GM21717 (cell line): ENCODE measurements around the gene ELMO3.

Experiments
- ATAC-seq: cut with Tn5 transposase; IDR thresholded peaks from one replicate; pipeline ENCODE4 v1.9.1; 2021; ENCODE audit warnings: mild to moderate bottlenecking, moderate library complexity; ENCODE audit not compliant: unreplicated experiment

Gene ELMO3

DNA sequence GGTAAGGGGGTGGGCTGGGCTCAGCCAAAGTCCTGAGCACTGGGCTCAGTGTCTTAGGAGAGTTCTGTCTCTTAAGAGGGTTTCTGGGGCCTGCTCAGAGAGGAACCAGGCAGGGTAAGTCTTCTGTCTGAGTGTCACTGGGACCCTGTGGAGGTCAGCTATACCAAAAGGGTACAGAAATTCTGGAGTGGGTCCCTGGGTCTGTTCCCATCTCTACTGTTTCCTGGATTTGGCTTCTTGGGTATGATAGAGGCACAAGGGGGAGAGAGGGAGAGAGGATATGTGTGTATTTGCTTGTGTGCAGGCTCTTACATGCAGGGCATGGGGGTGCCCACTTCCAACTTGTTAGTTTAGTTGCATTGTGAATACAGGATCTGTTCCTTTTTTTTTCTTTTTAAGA is 5.4 kb upstream of the ELMO3 start:
- no peak for ATAC-seq

DNA sequence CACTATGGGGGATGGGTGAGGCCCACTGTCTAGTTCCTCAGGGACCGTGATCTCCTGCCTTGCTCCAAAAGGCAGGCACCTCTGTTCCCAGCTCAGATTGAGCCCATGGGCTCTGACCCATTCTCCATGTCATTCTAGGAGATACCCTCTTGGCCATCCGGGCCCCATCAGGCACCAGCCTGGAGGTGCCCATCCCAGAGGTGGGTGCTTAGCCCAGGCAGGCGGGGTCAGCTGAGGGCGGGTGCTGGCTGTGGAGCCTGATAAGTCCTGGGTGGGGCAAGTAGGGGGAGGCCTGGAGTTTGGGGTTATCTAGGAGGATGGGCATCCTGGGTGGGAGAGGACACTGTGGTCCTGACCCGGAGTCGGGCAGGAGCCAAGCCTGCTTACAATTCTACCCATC is 4.7 kb upstream of the ELMO3 start:
- ATAC-seq: no peak

DNA sequence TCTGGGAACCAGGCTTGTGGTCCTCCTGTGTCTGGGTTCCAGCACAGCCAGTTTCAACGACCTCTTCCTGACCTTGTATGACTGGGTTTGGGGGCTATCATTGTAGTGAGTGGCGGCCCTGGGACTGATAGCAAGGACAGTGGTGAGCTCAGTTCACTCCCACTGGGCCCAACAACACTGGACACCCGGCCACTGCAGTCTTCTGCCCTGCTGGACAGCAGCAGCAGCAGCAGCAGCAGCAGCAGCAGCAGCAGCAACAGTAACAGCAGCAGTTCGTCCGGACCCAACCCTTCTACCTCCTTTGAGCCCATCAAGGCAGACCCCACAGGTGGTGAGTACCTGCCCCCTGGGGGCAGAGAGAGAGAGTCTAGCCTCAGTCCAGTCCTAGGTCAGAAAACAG is 3.3 kb upstream of the ELMO3 start:
- ATAC-seq: no peak

DNA sequence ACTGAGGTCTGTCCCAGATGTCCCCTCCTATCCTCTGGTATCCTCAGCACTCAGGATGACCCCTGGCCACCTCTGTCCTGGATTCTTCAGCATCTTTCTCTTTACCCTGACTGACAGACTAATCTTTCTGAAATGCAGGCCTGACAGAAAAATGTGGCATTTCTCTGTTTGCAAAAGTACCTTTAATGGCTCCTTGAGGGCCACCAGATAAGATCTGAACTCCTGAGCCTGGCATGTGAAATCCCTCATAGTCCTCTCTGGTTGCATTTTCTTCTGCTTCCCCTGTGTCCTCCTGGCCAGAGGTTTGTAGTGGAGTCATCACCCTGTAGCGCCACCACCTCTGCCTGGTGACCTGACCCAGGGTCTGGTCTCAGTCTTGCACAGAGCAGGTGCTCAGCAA is 2.0 kb upstream of the ELMO3 start:
- no peak for ATAC-seq

DNA sequence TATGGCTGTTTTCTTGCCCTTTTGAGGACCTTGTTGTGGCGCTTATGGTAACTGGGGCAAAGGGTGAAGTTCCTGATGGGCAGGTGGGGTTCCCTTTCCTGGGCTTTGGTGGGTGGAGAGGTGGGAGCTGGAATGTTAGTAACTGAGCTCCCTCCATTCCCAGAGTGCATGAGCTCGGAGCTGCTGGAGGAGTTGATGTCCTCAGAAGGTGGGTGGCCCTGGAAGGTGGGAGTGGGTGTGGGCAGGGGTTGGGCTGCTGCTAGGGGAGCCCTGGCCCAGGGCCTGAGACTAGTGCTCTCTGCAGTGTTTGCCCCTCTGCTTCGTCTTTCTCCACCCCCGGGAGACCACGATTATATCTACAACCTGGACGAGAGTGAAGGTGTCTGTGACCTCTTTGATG is 1.2 kb upstream of the ELMO3 start:
- no peak for ATAC-seq

DNA sequence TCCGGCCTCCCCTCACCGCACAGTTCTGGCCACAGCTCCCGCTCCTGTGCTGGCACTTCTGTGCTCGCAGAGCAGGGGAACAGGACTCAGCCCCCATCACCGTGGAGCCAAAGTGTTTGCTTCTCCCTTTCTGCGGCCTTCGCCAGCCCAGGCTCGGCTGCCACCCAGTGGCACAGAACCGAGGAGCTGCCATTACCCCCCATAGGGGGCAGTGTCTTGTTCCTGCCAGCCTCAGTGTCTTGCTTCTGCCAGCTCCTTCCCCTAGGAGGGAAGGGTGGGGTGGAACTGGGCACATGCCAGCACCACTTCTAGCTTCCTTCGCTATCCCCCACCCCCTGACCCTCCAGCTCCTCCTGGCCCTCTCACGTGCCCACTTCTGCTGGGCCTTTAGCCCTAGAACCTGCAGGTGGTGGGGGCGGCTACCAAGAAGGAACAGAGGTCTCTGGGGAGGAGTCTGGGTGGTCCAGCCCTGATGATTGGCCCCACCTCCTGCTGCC is 645 bp upstream of the ELMO3 start:
- no peak for ATAC-seq

DNA sequence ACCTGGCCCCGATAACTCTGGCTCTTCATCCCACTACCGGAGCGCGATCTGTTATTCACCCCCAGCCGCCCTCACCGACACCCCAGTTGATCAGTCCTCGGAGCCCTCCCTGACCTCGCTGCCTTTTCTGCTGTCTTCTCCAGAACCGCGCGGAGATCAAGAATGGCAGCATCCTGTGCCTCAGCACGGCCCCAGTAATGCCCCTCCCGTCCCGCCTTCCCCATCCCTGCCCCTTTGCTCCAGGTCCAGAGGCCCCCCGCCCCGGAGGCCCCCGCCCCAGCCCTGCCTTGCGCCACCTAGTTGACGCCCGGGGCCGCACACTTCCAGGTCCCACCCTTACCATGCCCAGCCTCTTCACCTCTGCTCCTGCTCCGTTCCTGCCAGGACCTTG is 872 bp downstream of the ELMO3 start:
- no peak for ATAC-seq

DNA sequence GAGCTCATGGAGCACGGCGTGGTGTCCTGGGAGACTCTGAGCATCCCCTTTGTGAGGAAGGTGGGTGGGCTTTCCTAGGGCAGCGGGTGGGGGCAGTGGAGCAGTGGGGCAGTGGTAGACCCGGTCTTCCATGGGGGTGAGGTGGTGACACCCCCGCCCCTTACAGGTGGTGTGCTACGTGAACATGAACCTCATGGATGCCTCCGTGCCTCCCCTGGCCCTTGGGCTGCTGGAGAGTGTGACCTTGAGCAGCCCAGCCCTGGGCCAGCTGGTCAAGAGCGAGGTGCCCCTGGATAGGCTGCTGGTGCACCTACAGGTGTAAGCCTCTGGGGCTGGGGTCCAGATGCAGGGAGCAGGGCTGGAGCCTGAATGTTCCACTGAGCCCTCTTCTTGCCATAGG is 1.6 kb downstream of the ELMO3 start:
- ATAC-seq: no peak

DNA sequence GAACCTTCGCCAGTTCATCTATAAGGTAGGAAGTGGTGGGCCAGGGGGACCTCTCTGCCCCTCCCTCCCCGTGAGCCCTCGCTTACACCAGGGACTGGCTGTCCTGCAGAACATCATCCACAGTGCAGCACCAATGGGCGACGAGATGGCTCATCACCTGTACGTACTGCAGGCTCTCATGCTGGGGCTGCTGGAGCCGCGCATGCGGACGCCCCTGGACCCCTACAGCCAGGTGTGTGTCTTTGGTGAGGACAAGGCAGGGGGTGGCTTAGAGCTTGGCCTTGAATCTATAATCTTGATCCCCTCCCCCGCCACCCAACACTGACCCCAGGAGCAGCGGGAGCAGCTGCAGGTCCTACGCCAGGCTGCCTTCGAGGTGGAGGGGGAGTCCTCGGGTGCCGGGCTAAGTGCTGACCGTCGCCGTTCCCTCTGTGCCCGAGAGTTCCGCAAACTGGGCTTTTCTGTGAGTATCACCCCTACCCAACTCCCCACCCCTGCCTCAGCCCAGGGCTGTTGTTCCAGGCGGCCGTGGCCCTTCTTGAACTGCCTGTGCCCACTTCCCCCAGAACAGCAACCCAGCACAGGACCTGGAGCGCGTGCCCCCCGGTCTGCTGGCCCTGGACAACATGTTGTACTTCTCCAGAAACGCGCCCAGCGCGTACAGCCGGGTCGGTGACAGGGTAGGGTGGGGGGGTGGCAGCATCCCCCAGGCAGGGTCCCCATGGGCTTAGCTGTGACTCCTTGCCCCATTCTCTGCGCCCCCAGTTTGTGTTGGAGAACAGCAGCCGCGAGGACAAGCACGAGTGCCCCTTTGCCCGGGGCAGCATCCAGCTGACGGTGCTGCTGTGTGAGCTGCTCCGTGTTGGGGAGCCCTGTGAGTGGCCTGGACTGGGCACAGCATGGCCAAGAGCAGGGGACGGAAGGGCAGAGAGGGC is 2.7 kb downstream of the ELMO3 start:
- no peak for ATAC-seq

DNA sequence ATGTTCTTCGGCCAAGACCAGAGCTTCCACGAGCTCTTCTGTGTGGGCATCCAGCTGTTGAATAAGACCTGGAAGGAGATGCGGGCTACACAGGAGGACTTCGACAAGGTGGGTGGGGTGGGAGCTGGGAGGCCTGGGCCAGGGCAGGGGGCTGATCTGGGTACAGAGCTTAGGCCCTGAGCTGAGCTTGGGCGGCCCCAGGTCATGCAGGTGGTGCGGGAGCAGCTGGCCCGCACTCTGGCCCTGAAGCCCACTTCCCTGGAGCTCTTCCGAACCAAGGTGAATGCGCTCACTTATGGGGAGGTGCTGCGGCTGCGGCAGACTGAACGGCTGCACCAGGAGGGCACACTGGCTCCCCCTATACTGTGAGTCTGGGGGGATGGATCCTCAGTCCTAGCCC is 3.5 kb downstream of the ELMO3 start:
- ATAC-seq: no peak

DNA sequence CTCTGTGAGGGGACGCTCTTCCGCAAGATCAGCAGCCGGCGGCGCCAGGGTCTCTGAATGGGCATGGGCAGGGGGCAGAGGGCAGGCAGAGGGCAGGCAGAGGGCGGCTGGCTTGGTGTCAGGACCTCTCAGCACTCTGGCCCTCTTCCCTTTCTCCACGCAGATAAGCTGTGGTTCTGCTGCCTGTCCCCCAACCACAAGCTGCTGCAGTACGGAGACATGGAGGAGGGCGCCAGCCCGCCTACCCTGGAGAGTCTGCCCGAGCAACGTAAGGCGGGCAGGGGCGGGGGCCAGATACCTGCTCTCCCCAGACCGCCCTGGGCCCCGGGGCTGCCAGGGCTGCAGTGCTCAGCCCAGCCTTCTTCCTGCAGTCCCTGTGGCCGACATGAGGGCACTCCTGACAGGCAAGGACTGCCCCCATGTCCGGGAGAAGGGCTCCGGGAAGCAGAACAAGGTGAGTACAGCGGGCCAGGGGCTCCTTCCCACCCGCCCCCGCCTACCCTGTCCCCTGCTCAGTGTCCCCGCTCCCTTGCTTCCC is 4.1 kb downstream of the ELMO3 start:
- no peak for ATAC-seq

DNA sequence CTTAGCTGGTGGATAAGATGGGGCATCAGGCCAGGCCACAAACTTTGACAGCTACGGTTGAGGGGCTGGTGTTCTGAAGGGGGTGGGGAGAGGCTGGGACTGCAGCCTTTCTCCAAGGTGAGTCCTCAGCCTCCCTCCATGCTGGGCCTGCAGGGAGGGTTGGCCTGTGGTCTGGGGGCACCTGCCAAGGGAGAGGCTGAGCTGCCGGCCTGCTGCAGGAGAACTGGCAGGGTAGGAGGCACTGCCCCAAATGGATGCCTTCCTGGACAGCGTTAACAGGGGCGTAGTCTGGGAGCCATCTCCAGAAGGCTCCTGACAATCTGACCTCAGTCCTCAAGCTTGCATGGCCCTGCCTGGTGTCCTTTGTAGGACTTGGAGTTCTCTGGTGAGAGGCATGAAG is 5.1 kb downstream of the ELMO3 start:
- ATAC-seq: no peak

DNA sequence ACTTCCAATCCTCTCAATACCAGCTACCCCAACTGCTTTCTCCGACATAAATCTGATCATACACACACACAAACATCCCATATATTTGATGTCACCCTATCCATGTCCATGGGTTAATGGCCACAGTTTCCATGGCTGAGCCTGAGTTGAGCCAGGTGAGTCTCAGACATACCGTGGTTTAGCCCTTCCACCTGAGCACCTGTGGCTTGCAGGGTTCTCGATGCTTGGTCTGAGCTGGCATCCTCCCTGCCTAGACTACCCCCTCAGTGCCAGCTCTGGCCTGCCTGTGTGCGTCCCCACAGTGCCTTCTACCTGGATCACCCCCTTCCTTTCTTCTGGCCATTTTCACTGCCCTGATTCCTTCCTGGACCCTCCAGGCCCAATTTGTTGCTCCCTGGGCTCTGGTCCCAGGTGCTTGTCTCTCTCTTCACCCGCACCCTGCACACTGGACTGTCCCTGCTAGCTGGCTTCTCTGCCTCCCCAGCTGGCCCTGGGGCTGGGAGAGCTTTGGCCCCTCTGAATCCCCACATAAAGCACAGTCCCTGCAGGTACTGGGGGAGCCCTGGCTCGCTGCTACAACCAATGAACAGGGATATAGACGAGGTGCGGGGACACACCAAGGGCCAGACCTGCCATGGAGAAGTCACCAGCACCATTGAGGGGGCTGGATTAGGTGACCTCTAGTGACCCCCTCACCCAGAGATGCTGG is 7.4 kb downstream of the ELMO3 start:
- no peak for ATAC-seq

DNA sequence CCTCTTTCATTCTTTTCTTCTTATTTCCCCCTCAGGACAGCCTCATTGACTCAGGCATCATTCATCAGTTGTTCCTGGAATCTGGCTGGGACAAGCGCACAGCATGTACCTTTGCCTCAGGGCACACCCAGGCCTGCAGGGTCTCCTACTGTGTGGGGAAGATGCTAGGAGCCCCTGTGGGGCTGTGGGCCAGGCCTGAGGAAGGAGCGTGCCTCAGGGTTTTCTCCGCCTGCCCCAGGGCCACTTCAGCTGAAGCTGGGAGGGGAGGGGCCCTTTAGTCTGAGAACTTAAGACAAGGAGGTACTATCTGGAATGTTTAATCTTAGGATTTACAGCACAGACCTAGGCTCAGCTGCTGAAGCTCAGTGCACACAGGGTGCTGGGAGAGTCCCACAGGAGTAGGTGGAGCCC is 7.9 kb downstream of the ELMO3 start:
- no peak for ATAC-seq

DNA sequence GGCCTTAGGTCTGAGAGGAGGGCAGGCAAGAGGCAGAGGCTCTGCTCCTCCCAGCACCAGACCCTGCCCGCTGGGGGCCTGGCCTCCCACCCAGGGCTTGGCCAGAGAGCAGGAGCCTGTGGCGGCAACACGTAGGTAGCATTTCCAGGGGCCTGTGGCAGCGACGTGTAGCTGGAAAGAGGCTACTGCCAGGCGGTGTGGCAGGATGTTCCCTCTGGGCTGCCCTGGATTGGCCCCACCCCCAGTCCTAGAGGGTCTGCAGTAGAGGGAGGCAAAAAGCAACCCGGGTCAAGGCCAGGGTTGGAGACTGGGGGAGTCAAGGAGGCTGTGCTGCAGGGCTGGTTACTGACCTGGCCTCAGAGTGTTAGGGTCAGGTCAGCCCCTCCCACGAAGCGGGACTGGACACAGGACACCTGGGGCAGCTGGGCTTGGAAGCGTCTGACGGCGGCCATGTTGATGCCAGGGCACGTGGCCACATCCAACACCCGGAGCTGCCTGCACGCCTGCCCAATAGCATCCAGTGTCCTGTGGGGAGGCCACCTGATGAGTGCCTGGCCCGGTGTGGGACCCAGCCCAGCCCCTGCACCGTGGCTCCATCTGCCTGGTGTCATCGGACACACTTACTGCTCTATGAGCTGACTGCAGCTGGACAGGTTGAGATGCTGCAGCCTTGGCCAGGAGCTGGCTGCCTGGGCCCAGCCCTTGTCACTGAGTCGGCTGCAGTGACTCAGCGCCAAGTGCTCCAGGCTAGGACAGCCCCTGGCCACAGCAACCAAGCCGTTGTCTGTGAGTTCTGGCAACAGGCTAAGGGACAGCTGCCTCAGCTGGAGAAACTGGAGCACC is 8.5 kb downstream of the ELMO3 start:
- ATAC-seq: no peak

DNA sequence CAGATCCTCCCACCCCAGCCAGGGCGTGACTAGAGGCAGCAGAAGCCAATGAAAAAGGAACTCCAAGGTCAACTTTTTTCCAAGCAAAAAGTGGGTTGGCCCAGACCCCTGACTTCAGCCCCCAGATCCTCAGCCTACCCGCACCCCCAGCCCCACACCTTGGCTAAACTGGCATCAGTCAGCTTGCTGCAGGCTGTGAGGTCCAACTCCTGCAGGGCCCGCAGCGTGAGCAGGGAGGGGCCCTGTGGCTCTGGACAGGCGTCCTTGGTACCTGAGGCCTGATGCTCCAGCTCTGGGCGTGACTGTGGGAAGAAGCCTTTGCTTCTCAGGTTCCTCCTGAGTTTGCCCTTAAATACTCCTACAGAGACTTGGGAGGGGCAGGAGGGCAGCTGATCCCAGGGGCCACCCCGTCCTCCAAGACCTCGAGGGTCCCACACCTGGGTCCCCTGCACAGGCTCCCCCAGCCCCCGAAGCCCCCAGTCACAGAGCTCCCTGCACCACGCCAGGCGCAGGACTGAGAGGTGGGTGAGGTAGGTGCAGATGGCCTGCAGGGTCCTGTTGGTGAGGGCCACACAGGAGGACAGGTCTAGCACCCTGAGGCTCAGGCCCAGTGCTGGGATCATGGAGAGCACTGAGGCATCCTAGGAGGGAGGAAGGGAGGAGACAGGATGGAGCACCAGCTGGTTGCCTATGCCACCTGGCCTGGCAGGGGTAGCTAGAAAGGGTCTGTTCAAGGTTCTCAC is 9.4 kb downstream of the ELMO3 start:
- ATAC-seq: no peak

DNA sequence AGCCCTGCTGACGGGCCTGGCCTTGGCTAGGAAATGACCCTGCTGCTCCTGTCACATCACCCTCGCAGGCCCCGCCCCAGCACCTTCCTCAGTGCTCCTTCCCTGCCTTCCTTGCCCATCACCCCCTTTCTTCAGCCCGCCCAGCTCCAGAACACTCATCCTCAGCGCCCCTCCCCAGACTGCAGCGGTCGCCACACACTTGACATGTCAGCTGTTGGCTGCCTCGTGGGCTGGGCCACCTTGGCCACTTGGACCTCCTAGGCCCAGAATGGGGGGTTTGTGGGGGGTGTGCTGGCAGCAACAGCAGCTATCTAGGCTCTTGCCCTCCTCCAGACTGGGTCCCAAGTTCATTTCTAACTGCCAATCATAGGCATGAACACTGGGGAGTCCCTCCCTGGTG is 10.6 kb downstream of the ELMO3 start:
- ATAC-seq: no peak

DNA sequence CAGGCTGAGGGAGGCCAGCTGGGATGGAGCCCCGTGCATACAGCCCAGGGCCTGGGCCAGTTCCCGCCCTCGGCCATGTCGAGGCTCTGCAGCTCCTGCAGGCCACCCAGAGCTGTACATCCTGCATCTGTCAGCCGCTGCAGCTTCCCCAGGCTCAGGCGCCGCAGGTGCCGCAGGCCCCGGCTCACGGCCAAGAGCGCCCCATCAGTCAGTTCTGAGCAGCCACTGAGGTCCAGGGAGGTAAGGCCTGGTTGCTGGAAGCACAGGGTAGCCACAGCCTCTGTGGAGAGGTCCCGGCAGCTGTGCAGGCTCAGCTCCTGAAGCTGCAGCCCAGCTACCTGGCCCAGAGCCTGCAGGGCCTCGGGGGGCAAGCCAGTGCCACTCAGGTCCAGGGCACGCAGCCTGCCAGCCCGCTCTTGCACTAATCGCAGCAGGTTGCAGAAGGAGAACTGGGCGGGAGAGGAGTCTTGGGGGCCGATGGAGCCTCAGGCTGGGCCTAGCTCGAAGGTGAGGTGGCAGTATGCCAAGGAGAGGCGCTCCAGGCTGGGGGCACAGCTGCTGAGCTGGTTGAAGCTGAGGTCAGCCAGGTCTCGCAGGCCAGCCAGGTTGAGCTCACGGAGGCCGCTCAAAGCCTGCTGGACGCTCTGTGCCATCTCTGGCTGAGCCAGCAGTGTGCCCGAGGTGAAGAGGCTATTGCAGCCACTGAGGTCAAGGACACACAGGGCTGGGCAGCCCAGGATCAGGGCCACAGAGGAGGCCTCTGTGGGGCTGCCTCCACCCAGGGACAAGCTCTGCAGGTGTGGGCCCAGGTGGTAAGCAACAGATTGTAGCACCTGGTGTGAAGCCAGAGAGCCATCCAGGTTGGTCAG is 11.4 kb downstream of the ELMO3 start:
- no peak for ATAC-seq

DNA sequence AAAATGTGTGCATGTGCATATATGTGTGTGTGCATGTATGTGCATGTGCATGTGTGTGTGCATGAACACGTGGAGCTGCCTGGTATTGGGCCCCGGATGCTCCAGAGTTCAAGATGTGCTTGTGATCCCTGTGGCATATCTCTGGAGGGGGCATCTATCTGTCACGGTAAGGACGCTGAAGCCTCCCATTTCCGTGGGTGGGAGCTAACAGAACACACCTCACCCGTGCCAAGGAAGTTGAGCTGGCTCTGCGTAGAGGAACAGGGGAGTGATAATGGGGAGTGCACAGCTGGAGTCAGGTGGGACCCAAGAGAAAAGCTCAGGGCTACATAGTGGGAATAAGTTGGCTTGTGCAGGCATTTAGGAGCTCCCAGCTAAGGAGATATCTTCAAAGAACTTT is 12.7 kb downstream of the ELMO3 start:
- ATAC-seq: no peak
